Caco-2 (cell line): ENCODE data around the gene TMEM107. TPM values are rescaled to one million over a fixed set of nuclear protein-coding genes. Genes with fewer than 3 reads are reported as not detected.

ENCODE experiments used
- BruUV-seq: library from RNA; stranded (reverse); fragments of 400-500 nt; replicated peaks from 2 replicates; lab custom pipeline; 2021; lab: Mats Ljungman, UMichigan
- CTCF ChIA-PET: fragments of 300-600 bp; sonication (Branson Sonifier 250); formaldehyde crosslinking; loops from one replicate; lab custom pipeline; 2022; ENCODE audit warnings: antibody characterized with exemption; lab: Charles Lee
- POLR2A ChIA-PET: fragments of 300-600 bp; sonication (Branson Sonifier 250); formaldehyde crosslinking; loops from one replicate; lab custom pipeline; 2022; ENCODE audit warnings: antibody characterized with exemption; lab: Charles Lee
- DNase-seq, 2 experiments: peaks; one replicate each; pipeline versions ENCODE4 v3.0.0 to v3.0.0-alpha.2; 2020 to 2022
- H3K27me3 ChIP-seq: replicated peaks from 2 replicates; pipeline ENCODE4 v1.6.0; 2011; ENCODE audit warnings: low read length; ENCODE audit not compliant: control insufficient read depth, insufficient read depth
- H3K36me3 ChIP-seq: 2 replicates; pipeline ENCODE4 v1.5.1; 2011; ENCODE audit warnings: low read length; ENCODE audit not compliant: control insufficient read depth, insufficient read depth
- H3K4me1 ChIP-seq: fragments of 250-450 bp; sonication (Bioruptor Pico); 2 replicates; pipeline ENCODE4 v1.5.1; 2020; ENCODE audit warnings: mild to moderate bottlenecking
- H3K4me3 ChIP-seq: 2 replicates; pipeline ENCODE4 v1.5.1; 2011; ENCODE audit warnings: low read depth, mild to moderate bottlenecking, control low read depth, low read length
- H3K9me3 ChIP-seq: fragments of 250-450 bp; sonication (Bioruptor Pico); 2 replicates; pipeline ENCODE4 v1.5.1; 2020; ENCODE audit warnings: mild to moderate bottlenecking, moderate library complexity
- H3K27ac Mint-ChIP-seq: one replicate; pipeline ENCODE4 v1.8.0; 2022; ENCODE audit warnings: mixed read lengths; ENCODE audit not compliant: unreplicated experiment
- H3K27me3 Mint-ChIP-seq: one replicate; pipeline ENCODE4 v1.8.0; 2022; ENCODE audit warnings: mixed read lengths; ENCODE audit not compliant: insufficient read depth, unreplicated experiment
- H3K36me3 Mint-ChIP-seq: one replicate; pipeline ENCODE4 v1.8.0; 2022; ENCODE audit warnings: mild to moderate bottlenecking, mixed read lengths; ENCODE audit not compliant: insufficient read depth, unreplicated experiment
- H3K4me1 Mint-ChIP-seq: one replicate; pipeline ENCODE4 v1.8.0; 2022; ENCODE audit warnings: low read depth, mixed read lengths; ENCODE audit not compliant: unreplicated experiment
- H3K4me3 Mint-ChIP-seq: one replicate; pipeline ENCODE4 v1.8.0; 2022; ENCODE audit warnings: mild to moderate bottlenecking, moderate library complexity, mixed read lengths; ENCODE audit not compliant: unreplicated experiment
- H3K9me3 Mint-ChIP-seq: one replicate; pipeline ENCODE4 v1.8.0; 2022; ENCODE audit warnings: mixed read lengths; ENCODE audit not compliant: unreplicated experiment
- intact Hi-C: fragments of 100-400 bp; cut with micrococcal nuclease; formaldehyde crosslinking; loops from one replicate; pipeline ENCODE4 v1.10.0; 2022; ENCODE audit not compliant: unreplicated experiment
- total RNA-seq: library from RNA; stranded (reverse); gene quantifications from 2 replicates; pipeline ENCODE4 v1.2.3, GENCODE V29; 2022
- TF ChIP-seq, protein P1 (sequence below), 2 experiments: fragments of 200-600 bp in 1 of 2; IDR thresholded peaks; 1 replicate in 1 of 2; 2 replicates in 1 of 2; pipeline versions ENCODE4 v1.5.1 to v1.8.0; 2011 to 2022; ENCODE audit warnings: antibody characterized with exemption in 1 of 2, control low read depth in 1 of 2, inconsistent platforms in 1 of 2, low read depth in 1 of 2, low read length in 1 of 2, mild to moderate bottlenecking in 1 of 2, moderate library complexity in 1 of 2; ENCODE audit not compliant: insufficient read depth in 1 of 2, severe bottlenecking in 1 of 2, unreplicated experiment in 1 of 2

The TMEM107 gene
- total RNA-seq, 1 experiment from 2014 or later = 5.4 TPM

DNA sequence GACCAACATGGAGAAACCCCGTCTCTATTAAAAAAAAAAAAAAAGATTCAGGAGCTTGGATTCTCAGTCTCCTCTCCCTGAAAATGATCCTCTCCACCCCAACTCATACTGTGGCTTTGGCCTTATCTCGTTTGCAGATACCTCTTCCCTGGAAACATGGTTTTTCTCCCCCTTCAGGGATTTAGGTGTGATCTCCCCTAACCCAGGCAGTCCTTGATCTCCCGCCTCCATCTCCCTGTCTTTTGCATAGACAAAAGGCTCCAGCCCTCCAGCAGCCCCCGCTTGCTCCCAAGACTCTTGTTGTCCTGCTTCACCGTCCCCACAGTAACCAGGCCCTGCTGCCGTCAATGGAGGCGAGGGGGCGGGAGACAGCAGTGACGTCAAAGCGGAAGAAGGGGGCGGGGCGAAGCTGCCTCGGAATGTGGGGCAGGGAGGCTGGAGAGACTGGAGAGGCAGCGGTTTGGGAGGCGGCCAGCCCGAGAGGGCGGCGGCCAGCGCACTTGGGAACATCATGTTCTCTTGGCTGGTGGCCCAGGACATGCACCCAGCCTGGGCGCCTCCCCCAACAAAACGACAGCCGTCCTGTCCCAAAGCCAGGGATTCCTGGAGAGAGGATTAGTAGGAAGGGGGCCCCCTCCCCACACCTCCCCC is 22.1 kb downstream of the TMEM107 start:
- CTCF ChIA-PET = no interaction called here
- intact Hi-C loops = no loop called here
- Histone ChIP-seq H3K4me3 (peak overlapping the region; percentile 30), H3K27me3 (no peaks in the 10 kb centered on the region), H3K4me1 (peaks cover 19% of the 10 kb centered on the region), H3K9me3 (no peaks in the 10 kb centered on the region), H3K36me3 (no peaks in the 10 kb centered on the region)
- POLR2A ChIA-PET = interaction anchor here (1.2 kb wide), 1 partner anchor 19 kb away, joined by 3 read pairs; no protein-coding TSS in a partner anchor
- peak; percentile 84 to 88 for DNase-seq
- H3K4me1 Mint-ChIP-seq = peaks cover 21% of the 10 kb centered on the region
- no peaks in the 10 kb centered on the region for H3K9me3 Mint-ChIP-seq
- H3K27ac Mint-ChIP-seq = peak overlapping the region; percentile 99
- peak overlapping the region; percentile 84 for H3K4me3 Mint-ChIP-seq
- BruUV-seq = no TSS peak
- H3K36me3 Mint-ChIP-seq = peaks cover 16% of the 10 kb centered on the region
- TF ChIP-seq, protein P1, sequence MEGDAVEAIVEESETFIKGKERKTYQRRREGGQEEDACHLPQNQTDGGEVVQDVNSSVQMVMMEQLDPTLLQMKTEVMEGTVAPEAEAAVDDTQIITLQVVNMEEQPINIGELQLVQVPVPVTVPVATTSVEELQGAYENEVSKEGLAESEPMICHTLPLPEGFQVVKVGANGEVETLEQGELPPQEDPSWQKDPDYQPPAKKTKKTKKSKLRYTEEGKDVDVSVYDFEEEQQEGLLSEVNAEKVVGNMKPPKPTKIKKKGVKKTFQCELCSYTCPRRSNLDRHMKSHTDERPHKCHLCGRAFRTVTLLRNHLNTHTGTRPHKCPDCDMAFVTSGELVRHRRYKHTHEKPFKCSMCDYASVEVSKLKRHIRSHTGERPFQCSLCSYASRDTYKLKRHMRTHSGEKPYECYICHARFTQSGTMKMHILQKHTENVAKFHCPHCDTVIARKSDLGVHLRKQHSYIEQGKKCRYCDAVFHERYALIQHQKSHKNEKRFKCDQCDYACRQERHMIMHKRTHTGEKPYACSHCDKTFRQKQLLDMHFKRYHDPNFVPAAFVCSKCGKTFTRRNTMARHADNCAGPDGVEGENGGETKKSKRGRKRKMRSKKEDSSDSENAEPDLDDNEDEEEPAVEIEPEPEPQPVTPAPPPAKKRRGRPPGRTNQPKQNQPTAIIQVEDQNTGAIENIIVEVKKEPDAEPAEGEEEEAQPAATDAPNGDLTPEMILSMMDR (IDR thresholded peaks at IDR 0.05; ENCODE audit: insufficient read depth in 1 of 2, low read depth in 1 of 2, low read length in 1 of 2, severe bottlenecking in 1 of 2, unreplicated experiment in 1 of 2) = no peak
- no peaks in the 10 kb centered on the region for H3K27me3 Mint-ChIP-seq

DNA sequence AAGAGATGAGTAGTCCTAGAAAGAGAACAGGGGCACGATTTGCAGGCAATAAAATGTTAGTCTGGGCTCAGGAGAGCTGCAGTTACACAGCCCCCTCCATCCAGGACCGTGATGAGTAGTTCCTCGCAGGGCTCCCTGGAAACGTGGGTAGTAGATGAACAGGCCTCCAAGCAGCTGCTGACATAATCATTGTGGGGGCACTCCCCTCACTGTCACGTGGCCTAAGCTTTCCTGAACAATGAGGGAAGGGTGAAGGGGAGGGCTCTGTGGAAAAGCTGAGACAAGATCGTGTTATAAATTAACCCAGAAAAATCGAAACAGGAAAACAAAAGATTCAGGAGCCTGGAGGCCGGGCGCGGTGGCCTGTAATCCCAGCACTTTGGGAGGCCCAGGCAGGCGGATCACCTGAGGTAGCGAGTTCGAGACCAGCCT is 22.6 kb downstream of the TMEM107 start:
- DNase-seq = peak; percentile 37 to 67
- intact Hi-C loops = no loop called here
- no TSS peak for BruUV-seq
- TF ChIP-seq, protein P1 (IDR thresholded peaks at IDR 0.05; ENCODE audit: insufficient read depth in 1 of 2, low read depth in 1 of 2, low read length in 1 of 2, severe bottlenecking in 1 of 2, unreplicated experiment in 1 of 2) = no peak
- Mint-ChIP-seq H3K4me3 (peak overlapping the region; percentile 84), H3K9me3 (no peaks in the 10 kb centered on the region), H3K36me3 (peaks cover 13% of the 10 kb centered on the region), H3K27me3 (no peaks in the 10 kb centered on the region), H3K4me1 (peaks cover 21% of the 10 kb centered on the region), H3K27ac (peak overlapping the region; percentile 99)
- CTCF ChIA-PET = no interaction called here
- POLR2A ChIA-PET = interaction anchor here (1.2 kb wide), 1 partner anchor 20 kb away, joined by 3 read pairs; no protein-coding TSS in a partner anchor
- Histone ChIP-seq H3K36me3 (no peaks in the 10 kb centered on the region), H3K4me3 (no peak overlapping the region), H3K27me3 (no peaks in the 10 kb centered on the region), H3K4me1 (peaks cover 19% of the 10 kb centered on the region), H3K9me3 (no peaks in the 10 kb centered on the region)

DNA sequence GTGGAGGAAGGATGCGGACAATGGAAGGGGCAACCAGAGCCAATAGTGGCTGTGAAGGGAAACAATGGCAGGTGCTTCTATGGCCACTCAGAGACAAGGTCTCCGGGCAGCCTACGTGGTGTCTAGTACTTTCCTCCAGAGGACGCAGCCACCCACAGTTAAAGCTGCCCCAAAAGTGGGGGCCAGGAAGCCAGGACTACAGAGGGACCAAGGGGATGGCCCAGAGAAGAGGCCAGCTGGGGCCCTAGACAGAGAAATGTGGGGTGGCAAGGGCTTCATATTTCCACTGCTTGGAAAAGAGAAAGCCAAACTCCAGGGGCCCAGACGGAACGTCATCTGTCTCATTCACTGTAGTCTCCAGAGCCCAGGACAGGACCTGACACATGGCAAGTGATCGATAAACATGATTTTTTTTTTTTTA is 23.1 kb downstream of the TMEM107 start:
- DNase-seq = no peak
- no peaks in the 10 kb centered on the region for H3K36me3 ChIP-seq
- Mint-ChIP-seq H3K27ac (peak overlapping the region; percentile 99), H3K36me3 (peaks cover 11% of the 10 kb centered on the region), H3K9me3 (no peaks in the 10 kb centered on the region), H3K4me1 (peaks cover 21% of the 10 kb centered on the region), H3K4me3 (peak overlapping the region; percentile 84), H3K27me3 (no peaks in the 10 kb centered on the region)
- no TSS peak for BruUV-seq
- ChIA-PET CTCF (no interaction called here), POLR2A (no interaction called here)
- H3K9me3 ChIP-seq = no peaks in the 10 kb centered on the region
- H3K4me1 ChIP-seq = peaks cover 19% of the 10 kb centered on the region
- H3K4me3 ChIP-seq = no peak overlapping the region
- TF ChIP-seq, protein P1 (IDR thresholded peaks at IDR 0.05; ENCODE audit: insufficient read depth in 1 of 2, low read depth in 1 of 2, low read length in 1 of 2, severe bottlenecking in 1 of 2, unreplicated experiment in 1 of 2) = no peak
- intact Hi-C loops = no loop called here
- no peaks in the 10 kb centered on the region for H3K27me3 ChIP-seq
